Neural progenitor cell (in vitro differentiated cells): Measurements from ENCODE around the gene PRDX3. TPM values are rescaled to one million over a fixed set of nuclear protein-coding genes. Genes with fewer than 3 reads are reported as not detected.

Source experiments
- DNase-seq: peaks from one replicate; pipeline ENCODE4 v3.0.0-alpha.2; 2016; ENCODE audit warnings: low spot score
- H2AFZ ChIP-seq: fragments of 200-600 bp; sonication (generic); replicated peaks from 2 replicates; pipeline ENCODE4 v1.6.1; 2016; ENCODE audit warnings: antibody characterized with exemption
- H3F3A ChIP-seq: fragments of 200-600 bp; sonication (generic); 2 replicates; pipeline ENCODE4 v1.6.1; 2016; ENCODE audit warnings: antibody characterized with exemption, low read depth
- H3K27ac ChIP-seq: fragments of 200-600 bp; sonication (generic); 2 replicates; pipeline ENCODE4 v1.5.1; 2016; ENCODE audit warnings: mild to moderate bottlenecking
- H3K27me3 ChIP-seq: fragments of 200-600 bp; sonication (generic); 2 replicates; pipeline ENCODE4 v1.6.1; 2016; ENCODE audit warnings: mild to moderate bottlenecking, moderate library complexity
- H3K36me3 ChIP-seq: fragments of 200-600 bp; sonication (generic); 2 replicates; pipeline ENCODE4 v1.5.1; 2016
- H3K4me1 ChIP-seq: fragments of 200-600 bp; sonication (generic); 2 replicates; pipeline ENCODE4 v1.6.1; 2016; ENCODE audit warnings: mixed run types
- H3K4me2 ChIP-seq: fragments of 200-600 bp; sonication (generic); 2 replicates; pipeline ENCODE4 v1.6.1; 2016
- H3K4me3 ChIP-seq: fragments of 200-600 bp; sonication (generic); 2 replicates; pipeline ENCODE4 v1.5.1; 2016
- H3K79me2 ChIP-seq: fragments of 200-600 bp; sonication (generic); 2 replicates; pipeline ENCODE4 v1.6.1; 2016; ENCODE audit warnings: low read depth
- H3K9ac ChIP-seq: fragments of 200-600 bp; sonication (generic); 2 replicates; pipeline ENCODE4 v1.6.1; 2016
- H3K9me3 ChIP-seq: fragments of 200-600 bp; sonication (generic); 2 replicates; pipeline ENCODE4 v1.5.1; 2016; ENCODE audit warnings: low read depth
- H4K20me1 ChIP-seq: fragments of 200-600 bp; sonication (generic); 2 replicates; pipeline ENCODE4 v1.6.1; 2016; ENCODE audit warnings: low read depth
- H3K27ac Mint-ChIP-seq: 3 replicates; pipeline ENCODE4 v1.8.0; 2021; ENCODE audit warnings: mixed read lengths
- H3K27me3 Mint-ChIP-seq: 2 replicates; pipeline ENCODE4 v1.8.0; 2022; ENCODE audit warnings: low read depth, mild to moderate bottlenecking, inconsistent platforms, moderate library complexity, mixed read lengths; ENCODE audit not compliant: insufficient read depth
- H3K36me3 Mint-ChIP-seq: 3 replicates; pipeline ENCODE4 v1.8.0; 2021; ENCODE audit warnings: mixed read lengths
- H3K4me1 Mint-ChIP-seq: 3 replicates; pipeline ENCODE4 v1.8.0; 2021; ENCODE audit warnings: mixed read lengths
- H3K4me3 Mint-ChIP-seq: 3 replicates; pipeline ENCODE4 v1.8.0; 2021; ENCODE audit warnings: mild to moderate bottlenecking, moderate library complexity, mixed read lengths
- H3K9me3 Mint-ChIP-seq: 3 replicates; pipeline ENCODE4 v1.8.0; 2020; ENCODE audit warnings: mixed read lengths
- CTCF ChIP-seq: fragments of 200-600 bp; sonication (generic); IDR thresholded peaks from 2 replicates; pipeline ENCODE4 v1.5.1; 2017; ENCODE audit warnings: antibody characterized with exemption, mild to moderate bottlenecking
- EZH2 ChIP-seq: fragments of 200-600 bp; sonication (generic); IDR thresholded peaks from 2 replicates; pipeline ENCODE4 v1.6.1; 2017; ENCODE audit warnings: antibody characterized with exemption, mild to moderate bottlenecking, moderate library complexity
- EZH2phosphoT487 ChIP-seq: fragments of 200-600 bp; sonication (generic); IDR thresholded peaks from 2 replicates; pipeline ENCODE4 v1.6.1; 2017; ENCODE audit warnings: antibody characterized with exemption
- total RNA-seq: library from RNA; depleted of rRNA; stranded (reverse); fragments of >200 nt; gene quantifications from 2 replicates; pipeline ENCODE4 v1.2.3, GENCODE V29; 2015; ENCODE audit warnings: low replicate concordance

PRDX3 gene
- total RNA-seq, 1 donor from 2014 or later: 405 TPM

- H3K27me3 ChIP-seq: peaks cover 17% of the 10 kb centered on the region
- Mint-ChIP-seq H3K9me3 (no peaks in the 10 kb centered on the region), H3K27ac (peak within 1 kb of the TSS; percentile 98), H3K27me3 (peaks cover 8% of the 10 kb centered on the region), H3K4me3 (peak within 1 kb of the TSS; percentile 96), H3K36me3 (no peaks in the 10 kb centered on the region), H3K4me1 (peaks cover 69% of the 10 kb centered on the region)
- peaks cover 3% of the 10 kb centered on the region for H3K79me2 ChIP-seq
- peak; percentile 99 for DNase-seq
- TF ChIP-seq CTCF (no peak), EZH2 (no peak), EZH2phosphoT487 (no peak)
- peak within 1 kb of the TSS; percentile 74 for H3K4me3 ChIP-seq
- H3F3A ChIP-seq: peaks cover 30% of the 10 kb centered on the region
- peak within 1 kb of the TSS; percentile 52 for H2AFZ ChIP-seq
- peak within 1 kb of the TSS; percentile 77 for H3K27ac ChIP-seq
- H3K9ac ChIP-seq: peak within 1 kb of the TSS; percentile 67
- H3K4me2 ChIP-seq: peak within 1 kb of the TSS; percentile 91
- no peaks in the 10 kb centered on the region for H4K20me1 ChIP-seq
- no peaks in the 10 kb centered on the region for H3K36me3 ChIP-seq
- no peaks in the 10 kb centered on the region for H3K9me3 ChIP-seq
- peaks cover 49% of the 10 kb centered on the region for H3K4me1 ChIP-seq
Measured at GRCh38 chr10:119207366-119207666, 28.7 kb upstream of the PRDX3 start, which contains the start of gene GRK5. Gene GRK5 (plus strand): TSS chr10:119207571. CDS start chr10:119207918, 347 bp downstream.

GRCh38 chr10:119206603-119207365 lies 28.2 kb upstream of the PRDX3 start:
- TF ChIP-seq CTCF (peak; percentile 80), EZH2 (no peak), EZH2phosphoT487 (no peak)
- peak; percentile 91 for DNase-seq
- Histone ChIP-seq H2AFZ (peak overlapping the region; percentile 52), H4K20me1 (no peaks in the 10 kb centered on the region), H3K4me2 (peak overlapping the region; percentile 91), H3K9ac (peak overlapping the region; percentile 67), H3K36me3 (no peaks in the 10 kb centered on the region), H3F3A (peaks cover 27% of the 10 kb centered on the region), H3K27ac (peak overlapping the region; percentile 77), H3K4me1 (peaks cover 44% of the 10 kb centered on the region), H3K4me3 (peak overlapping the region; percentile 74), H3K27me3 (peaks cover 17% of the 10 kb centered on the region), H3K79me2 (peaks cover 3% of the 10 kb centered on the region), H3K9me3 (no peaks in the 10 kb centered on the region)
- Mint-ChIP-seq H3K27me3 (peaks cover 8% of the 10 kb centered on the region), H3K27ac (peak overlapping the region; percentile 98), H3K36me3 (no peaks in the 10 kb centered on the region), H3K4me1 (peaks cover 63% of the 10 kb centered on the region), H3K4me3 (peak overlapping the region; percentile 91), H3K9me3 (no peaks in the 10 kb centered on the region)

- peak overlapping the region; percentile 52 for H2AFZ ChIP-seq
- H3K36me3 ChIP-seq: no peaks in the 10 kb centered on the region
- Mint-ChIP-seq H3K9me3 (no peaks in the 10 kb centered on the region), H3K36me3 (no peaks in the 10 kb centered on the region), H3K27me3 (peaks cover 8% of the 10 kb centered on the region), H3K4me3 (peak overlapping the region; percentile 91), H3K4me1 (peaks cover 56% of the 10 kb centered on the region), H3K27ac (peak overlapping the region; percentile 98)
- H3F3A ChIP-seq: peaks cover 24% of the 10 kb centered on the region
- no peaks in the 10 kb centered on the region for H3K9me3 ChIP-seq
- H3K27me3 ChIP-seq: peaks cover 17% of the 10 kb centered on the region
- H3K4me3 ChIP-seq: peak overlapping the region; percentile 74
- H3K9ac ChIP-seq: no peak overlapping the region
- H3K4me1 ChIP-seq: peaks cover 36% of the 10 kb centered on the region
- no peak overlapping the region for H3K27ac ChIP-seq
- H3K79me2 ChIP-seq: peaks cover 3% of the 10 kb centered on the region
- H3K4me2 ChIP-seq: peak overlapping the region; percentile 91
- no peaks in the 10 kb centered on the region for H4K20me1 ChIP-seq
- DNase-seq: peak; percentile 55
- TF ChIP-seq CTCF (no peak), EZH2phosphoT487 (no peak), EZH2 (no peak)
Measured at GRCh38 chr10:119205894-119206602, 27.4 kb upstream of the PRDX3 start.
